ENCODE measurements around the gene C9orf78.

The C9orf78 gene

GRCh38 chr9:129851821-129852220 lies 16.7 kb upstream of the C9orf78 start:
- TF ChIP-seq, protein P1, sequence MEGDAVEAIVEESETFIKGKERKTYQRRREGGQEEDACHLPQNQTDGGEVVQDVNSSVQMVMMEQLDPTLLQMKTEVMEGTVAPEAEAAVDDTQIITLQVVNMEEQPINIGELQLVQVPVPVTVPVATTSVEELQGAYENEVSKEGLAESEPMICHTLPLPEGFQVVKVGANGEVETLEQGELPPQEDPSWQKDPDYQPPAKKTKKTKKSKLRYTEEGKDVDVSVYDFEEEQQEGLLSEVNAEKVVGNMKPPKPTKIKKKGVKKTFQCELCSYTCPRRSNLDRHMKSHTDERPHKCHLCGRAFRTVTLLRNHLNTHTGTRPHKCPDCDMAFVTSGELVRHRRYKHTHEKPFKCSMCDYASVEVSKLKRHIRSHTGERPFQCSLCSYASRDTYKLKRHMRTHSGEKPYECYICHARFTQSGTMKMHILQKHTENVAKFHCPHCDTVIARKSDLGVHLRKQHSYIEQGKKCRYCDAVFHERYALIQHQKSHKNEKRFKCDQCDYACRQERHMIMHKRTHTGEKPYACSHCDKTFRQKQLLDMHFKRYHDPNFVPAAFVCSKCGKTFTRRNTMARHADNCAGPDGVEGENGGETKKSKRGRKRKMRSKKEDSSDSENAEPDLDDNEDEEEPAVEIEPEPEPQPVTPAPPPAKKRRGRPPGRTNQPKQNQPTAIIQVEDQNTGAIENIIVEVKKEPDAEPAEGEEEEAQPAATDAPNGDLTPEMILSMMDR (IDR thresholded peaks at IDR 0.05; ENCODE audit: low read depth, low read length, missing control alignments) = no peak
- DNase-seq (ENCODE audit: extremely low read depth, low read depth) = no peak
- H3K4me3 ChIP-seq (replicated peaks; ENCODE audit: low read depth, low read length) = no peak overlapping the region

- DNase-seq (ENCODE audit: extremely low read depth, low read depth) = no peak
- TF ChIP-seq, protein P1 (IDR thresholded peaks at IDR 0.05; ENCODE audit: low read depth, low read length, missing control alignments) = no peak
- H3K4me3 ChIP-seq (replicated peaks; ENCODE audit: low read depth, low read length) = no peak overlapping the region
These were observed 15.9 kb upstream of the C9orf78 start for GRCh38 chr9:129850821-129851550.

GRCh38 chr9:129849901-129850300 lies 14.8 kb upstream of the C9orf78 start:
- TF ChIP-seq, protein P1 (IDR thresholded peaks at IDR 0.05; ENCODE audit: low read depth, low read length, missing control alignments) = no peak
- no peak for DNase-seq (ENCODE audit: extremely low read depth, low read depth)
- no peak overlapping the region for H3K4me3 ChIP-seq (replicated peaks; ENCODE audit: low read depth, low read length)

DNA sequence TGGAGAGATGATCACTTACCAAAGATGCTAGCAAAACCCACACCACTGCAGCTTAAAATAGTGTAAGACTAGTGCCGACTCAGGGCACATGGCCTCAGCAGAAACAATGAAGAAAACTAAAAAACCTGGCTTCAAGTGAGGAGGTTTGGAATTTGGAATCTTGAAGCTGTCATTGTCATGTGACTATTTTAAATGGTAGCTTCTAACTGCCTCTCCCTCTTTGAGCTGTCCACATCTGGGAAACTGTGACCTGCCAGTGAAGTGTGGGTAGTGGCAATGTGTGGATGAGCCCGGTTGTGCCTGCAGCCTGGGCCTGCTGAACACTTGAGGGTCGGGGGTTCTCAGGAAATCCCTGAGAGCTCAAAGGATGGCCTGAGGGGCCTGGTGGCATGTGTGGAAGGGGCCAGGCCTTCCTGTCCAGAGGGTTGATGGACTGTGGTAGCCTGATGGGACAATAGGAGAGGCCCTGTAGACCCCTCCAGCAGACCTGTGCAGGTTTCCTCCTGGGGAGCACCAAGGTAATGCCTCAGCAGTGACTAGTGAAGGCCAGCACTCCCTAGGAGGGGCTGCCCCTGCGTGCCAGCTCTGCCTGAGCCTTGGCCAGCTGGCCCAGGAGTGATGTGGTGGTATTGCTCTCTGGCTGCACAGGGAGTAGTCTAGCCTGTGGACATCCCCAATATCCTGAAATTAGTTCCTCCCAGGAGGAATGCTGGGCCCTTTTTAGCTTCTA lies 13.8 kb upstream of the C9orf78 start:
- no peak overlapping the region for H3K4me3 ChIP-seq (replicated peaks; ENCODE audit: low read depth, low read length)
- TF ChIP-seq, protein P1 (IDR thresholded peaks at IDR 0.05; ENCODE audit: low read depth, low read length, missing control alignments) = no peak
- no peak for DNase-seq (ENCODE audit: extremely low read depth, low read depth)

DNA sequence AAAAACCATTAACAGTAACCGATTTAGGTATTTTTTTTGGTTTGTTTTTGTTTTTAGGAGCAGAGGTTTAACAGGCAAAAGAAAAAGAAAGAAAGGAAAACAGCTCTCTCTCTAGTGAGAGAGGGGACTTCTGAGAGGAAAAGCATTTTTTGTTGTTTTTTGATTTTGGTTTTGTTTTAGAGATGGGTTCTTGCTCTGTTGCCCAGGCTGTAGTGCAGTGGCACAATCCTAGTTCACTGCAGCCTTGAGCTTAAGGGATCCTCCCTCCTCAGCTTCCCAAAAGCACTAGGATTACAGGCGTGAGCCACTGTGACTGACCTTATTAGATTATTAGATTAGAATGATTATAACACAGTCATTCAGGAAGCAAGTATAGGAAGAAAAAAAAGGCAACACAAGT lies 10.3 kb upstream of the C9orf78 start:
- DNase-seq (ENCODE audit: extremely low read depth, low read depth) = no peak
- no peak overlapping the region for H3K4me3 ChIP-seq (replicated peaks; ENCODE audit: low read depth, low read length)
- TF ChIP-seq, protein P1 (IDR thresholded peaks at IDR 0.05; ENCODE audit: low read depth, low read length, missing control alignments) = no peak

GRCh38 chr9:129841071-129841470 lies 6.0 kb upstream of the C9orf78 start:
- H3K4me3 ChIP-seq (replicated peaks; ENCODE audit: low read depth, low read length) = no peak overlapping the region
- no peak for DNase-seq (ENCODE audit: extremely low read depth, low read depth)
- TF ChIP-seq, protein P1 (IDR thresholded peaks at IDR 0.05; ENCODE audit: low read depth, low read length, missing control alignments) = no peak

Measured in HFF-Myc (cell line).